Lung (tissue), 12 donors: Measurements from ENCODE around the gene C20orf141. TPM values are rescaled to one million over a fixed set of nuclear protein-coding genes. Genes with fewer than 3 reads are reported as not detected.

ENCODE experiments used
- ATAC-seq: fragments of 200-7000 bp; cut with Tn5 transposase; one replicate; pipeline ENCODE4 v1.9.1; 2020; ENCODE audit warnings: moderate number of reproducible peaks; ENCODE audit not compliant: insufficient read depth, low FRiP score
- DNase-seq, 3 donors: peaks; one replicate each; pipeline ENCODE4 v3.0.0-alpha.2; 2013 to 2017
- H3K27ac ChIP-seq, 2 donors: one replicate each; pipeline ENCODE4 v1.5.1; 2013; ENCODE audit warnings: mild to moderate bottlenecking in 2 of 2, moderate library complexity in 2 of 2, control low read depth in 1 of 2, inconsistent platforms in 1 of 2, low read depth in 1 of 2, low read length in 1 of 2
- H3K27me3 ChIP-seq, 3 donors: one replicate each; pipeline ENCODE4 v1.5.1; 2013; ENCODE audit warnings: low read length in 2 of 3; ENCODE audit not compliant: control insufficient read depth in 3 of 3, insufficient read depth in 3 of 3
- H3K36me3 ChIP-seq, 4 donors: one replicate each; pipeline ENCODE4 v1.5.1; 2013; ENCODE audit warnings: low read length in 4 of 4, mild to moderate bottlenecking in 1 of 4, moderate library complexity in 1 of 4; ENCODE audit not compliant: control insufficient read depth in 4 of 4, insufficient read depth in 4 of 4
- H3K4me1 ChIP-seq, 5 donors: one replicate each; pipeline ENCODE4 v1.5.1; 2013; ENCODE audit warnings: low read length in 5 of 5, mild to moderate bottlenecking in 2 of 5, moderate library complexity in 1 of 5; ENCODE audit not compliant: control insufficient read depth in 5 of 5, insufficient read depth in 5 of 5
- H3K4me3 ChIP-seq: one replicate; pipeline ENCODE4 v1.5.1; 2013; ENCODE audit warnings: mild to moderate bottlenecking, control low read depth, moderate library complexity
- H3K9ac ChIP-seq, 2 donors: one replicate each; pipeline ENCODE4 v1.5.1; 2013; ENCODE audit warnings: low read length in 2 of 2, control low read depth in 1 of 2; ENCODE audit not compliant: insufficient read depth in 1 of 2
- H3K9me3 ChIP-seq, 4 donors: one replicate each; pipeline ENCODE4 v1.5.1; 2013; ENCODE audit warnings: low read length in 3 of 4, mild to moderate bottlenecking in 1 of 4, moderate library complexity in 1 of 4; ENCODE audit not compliant: control insufficient read depth in 4 of 4, insufficient read depth in 3 of 4
- CTCF ChIP-seq: IDR thresholded peaks from 2 replicates; pipeline ENCODE4 v1.5.1; 2012; ENCODE audit warnings: mild to moderate bottlenecking; ENCODE audit errors: control extremely low read depth, extremely low read depth
- WGBS, 2 donors: extraction: QIAGEN DNeasy Blood & Tissue Kit; methylation state at CpG; one replicate each; pipeline ENCODE4 v1.1.7; 2013; 5-methylcytosine and 5-hydroxymethylcytosine counted together
- polyA plus RNA-seq, 2 donors: library from polyadenylated mRNA; stranded (reverse); fragments of 200-250 nt; gene quantifications; one replicate each; pipeline ENCODE4 v1.2.1, GENCODE V29; 2013
- total RNA-seq, 2 donors: library from RNA; depleted of rRNA in 1 of 2; stranded (reverse); fragments of >200 nt in 1 of 2; gene quantifications; one replicate each; pipeline ENCODE4 v1.2.1, GENCODE V29; 2014 to 2021
- donor health status: control.
- donor health status: control.
- donor health status: Bipolar disorder and iron deficiency.
- donor health status: healthy.
- donor health status: DM: yes; HTN: yes; CAD: no.

C20orf141 gene
- total and polyA plus RNA-seq, 4 donors, result not detected

- DNase-seq, result no peak
- no peak overlapping the region for H3K9ac ChIP-seq
- H3K36me3 ChIP-seq, result peaks cover 0 to 5% (median 0%) of the 10 kb centered on the region in 4 donors
Observed at GRCh38 chr20:2845607-2846006, 30.8 kb downstream of the C20orf141 start.

GRCh38 chr20:2846698-2847097 lies 31.9 kb downstream of the C20orf141 start:
- no peak overlapping the region for H3K4me3 ChIP-seq
- 65 to 75% methylated on average over 5 of the region's 5 CpGs for WGBS, 2 donors
- no peaks in the 10 kb centered on the region for H3K27me3 ChIP-seq
- H3K4me1 ChIP-seq, result peaks cover 0 to 3% (median 0%) of the 10 kb centered on the region in 5 donors
- peaks cover 0 to 5% (median 0%) of the 10 kb centered on the region in 4 donors for H3K36me3 ChIP-seq
- no peak for TF ChIP-seq CTCF
- DNase-seq (no peak), ATAC-seq (no peak)
- H3K9me3 ChIP-seq, result no peaks in the 10 kb centered on the region
- no peak overlapping the region for H3K9ac ChIP-seq
- H3K27ac ChIP-seq, result no peak overlapping the region

More at GRCh38 chr20:2845607-2846006, 30.8 kb downstream of the C20orf141 start:
- ATAC-seq, result no peak
- peaks cover 0 to 7% (median 1%) of the 10 kb centered on the region in 5 donors for H3K4me1 ChIP-seq
- no peak overlapping the region for H3K27ac ChIP-seq
- no peak overlapping the region for H3K4me3 ChIP-seq
- no peaks in the 10 kb centered on the region for H3K27me3 ChIP-seq
- no peak for TF ChIP-seq CTCF
- H3K9me3 ChIP-seq, result no peaks in the 10 kb centered on the region
- 56 to 70% methylated on average over 2 of the region's 2 CpGs for WGBS, 2 donors

- no peak overlapping the region for H3K4me3 ChIP-seq
- no peak for TF ChIP-seq CTCF
- WGBS, 2 donors, result 95 to 99% methylated on average over 4 of the region's 4 CpGs
- DNase-seq (no peak), ATAC-seq (no peak)
- peaks cover 0 to 5% (median 0%) of the 10 kb centered on the region in 4 donors for H3K36me3 ChIP-seq
- no peak overlapping the region for H3K27ac ChIP-seq
- no peaks in the 10 kb centered on the region for H3K27me3 ChIP-seq
- no peaks in the 10 kb centered on the region for H3K9me3 ChIP-seq
- peaks cover 0 to 5% (median 0%) of the 10 kb centered on the region in 5 donors for H3K4me1 ChIP-seq
- no peak overlapping the region for H3K9ac ChIP-seq
Observed at GRCh38 chr20:2847802-2848201, 33.0 kb downstream of the C20orf141 start.

- WGBS, 2 donors, result 89 to 93% methylated on average over 4 of the region's 4 CpGs
Observed at GRCh38 chr20:2849529-2849928, 34.7 kb downstream of the C20orf141 start.

More at GRCh38 chr20:2849529-2849928, 34.7 kb downstream of the C20orf141 start:
- H3K27ac ChIP-seq, result no peak overlapping the region
- no peaks in the 10 kb centered on the region for H3K27me3 ChIP-seq
- H3K4me1 ChIP-seq, result peaks cover 0 to 5% (median 0%) of the 10 kb centered on the region in 5 donors
- no peaks in the 10 kb centered on the region for H3K36me3 ChIP-seq
- no peaks in the 10 kb centered on the region for H3K9me3 ChIP-seq
- H3K9ac ChIP-seq, result no peak overlapping the region
- ATAC-seq (no peak), DNase-seq (no peak)
- no peak overlapping the region for H3K4me3 ChIP-seq
- no peak for TF ChIP-seq CTCF
